Gastroesophageal sphincter (tissue), 2 donors: ENCODE measurements around the gene CNTROB.

Experiments used
- EP300 ChIP-seq: sonication (generic); formaldehyde crosslinking; IDR thresholded peaks from one replicate; pipeline ENCODE4 v1.6.1; 2017; ENCODE audit warnings: antibody characterized with exemption, mild to moderate bottlenecking
- POLR2AphosphoS5 ChIP-seq: sonication (generic); formaldehyde crosslinking; IDR thresholded peaks from one replicate; pipeline ENCODE4 v1.6.1; 2017; ENCODE audit warnings: antibody characterized with exemption

DNA sequence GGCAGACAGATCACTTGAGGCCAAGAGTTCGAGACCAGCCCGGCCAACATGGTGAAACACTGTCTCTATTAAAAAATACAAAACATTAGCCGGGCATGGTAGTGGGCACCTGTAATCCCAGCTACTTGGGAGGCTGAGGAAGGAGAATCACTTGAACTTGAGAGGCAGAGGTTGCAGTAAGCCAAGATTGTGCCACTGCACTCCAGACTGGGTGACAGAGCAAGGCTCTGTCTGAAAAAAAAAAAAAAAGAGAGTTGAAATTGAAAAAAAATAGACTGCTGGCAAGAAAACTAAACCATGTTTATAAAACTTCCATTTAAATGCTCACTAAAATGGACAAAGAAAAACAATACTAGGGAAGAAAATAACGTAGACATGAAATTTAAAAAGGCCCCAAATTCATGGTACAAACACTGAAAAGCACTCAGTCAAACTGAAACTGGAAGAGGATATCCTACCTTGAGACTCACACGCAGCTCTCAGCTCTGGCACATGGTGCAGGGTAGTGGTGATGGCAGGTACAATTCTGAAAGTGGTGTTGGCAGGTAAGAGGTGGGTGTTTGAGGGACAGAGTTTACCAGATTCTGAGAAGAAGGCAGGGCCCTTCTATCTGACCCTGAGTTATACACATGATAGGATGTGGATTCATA, 19.3 kb downstream of the CNTROB start:
- no peak for TF ChIP-seq POLR2AphosphoS5
- no peak for TF ChIP-seq EP300
